Stimulated activated CD8-positive, alpha-beta memory T cell treated with anti-CD3 and anti-CD28 coated beads, Interleukin-12 subunit alpha, Interleukin-12 subunit beta, amount 100 ng/mL, for 4 hours (primary cell): ENCODE measurements around the gene LCN2.
"Not testable (repeated sequence)": the region's sequence is repeated elsewhere in the genome, so short reads cannot be mapped to it uniquely, and the experiment has no call there.

ENCODE experiments used
- DNase-seq: peaks from one replicate; pipeline ENCODE4 v3.0.0-alpha.2; 2020; ENCODE audit warnings: low read depth

The LCN2 gene

GRCh38 chr9:128168731-128169308 lies 19.6 kb downstream of the LCN2 start:
- no peak for DNase-seq

GRCh38 chr9:128169492-128169891 lies 20.2 kb downstream of the LCN2 start:
- DNase-seq: no peak

GRCh38 chr9:128169925-128170324 lies 20.7 kb downstream of the LCN2 start:
- DNase-seq: no peak

GRCh38 chr9:128174062-128174461 lies 24.8 kb downstream of the LCN2 start:
- no peak for DNase-seq

GRCh38 chr9:128175102-128175563 lies 25.9 kb downstream of the LCN2 start:
- no peak for DNase-seq

- no peak for DNase-seq
Observed at GRCh38 chr9:128175726-128176125, 26.5 kb downstream of the LCN2 start.

- DNase-seq: no peak
Observed at GRCh38 chr9:128178806-128179431, 29.7 kb downstream of the LCN2 start.

- no peak for DNase-seq
Observed at GRCh38 chr9:128180001-128180400, 30.7 kb downstream of the LCN2 start.

GRCh38 chr9:128180447-128180846 lies 31.2 kb downstream of the LCN2 start:
- DNase-seq: no peak

GRCh38 chr9:128181480-128181879 lies 32.2 kb downstream of the LCN2 start:
- not testable (repeated sequence) for DNase-seq

GRCh38 chr9:128182893-128183588 lies 33.8 kb downstream of the LCN2 start:
- DNase-seq: no peak

GRCh38 chr9:128185979-128186965 lies 37.0 kb downstream of the LCN2 start:
- DNase-seq: no peak

GRCh38 chr9:128187361-128187760 lies 38.1 kb downstream of the LCN2 start:
- no peak for DNase-seq

GRCh38 chr9:128188209-128188608 lies 39.0 kb downstream of the LCN2 start:
- DNase-seq: no peak

GRCh38 chr9:128190013-128190412 lies 40.8 kb downstream of the LCN2 start:
- DNase-seq: no peak

GRCh38 chr9:128190516-128191405 lies 41.5 kb downstream of the LCN2 start:
- no peak for DNase-seq

GRCh38 chr9:128191406-128192046 lies 42.3 kb downstream of the LCN2 start, which contains the start of gene CIZ1:
Gene CIZ1, minus strand, starts transcription at chr9:128191572. Its CDS starts 715 bp downstream, at chr9:128190857.
- peak; percentile 64 for DNase-seq

- no peak for DNase-seq
Observed at GRCh38 chr9:128192601-128193371, 43.5 kb downstream of the LCN2 start.

- no peak for DNase-seq
Observed at GRCh38 chr9:128193469-128194096, 44.3 kb downstream of the LCN2 start.
